Panc1 (cell line): ENCODE measurements around the gene SLC9A3. TPM values are rescaled to one million over a fixed set of nuclear protein-coding genes. Genes with fewer than 3 reads are reported as not detected.

Experiments used
- ATAC-seq: fragments of 200-7000 bp; cut with Tn5 transposase; 2 replicates; pipeline ENCODE4 v1.9.1; 2020; ENCODE audit warnings: mild to moderate bottlenecking, moderate library complexity
- BruUV-seq: library from RNA; stranded (reverse); fragments of 400-500 nt; replicated peaks from 2 replicates; lab custom pipeline; 2021; lab: Mats Ljungman, UMichigan
- CTCF ChIA-PET: fragments of 300-600 bp; sonication (Branson Sonifier 250); formaldehyde crosslinking; loops from one replicate; lab custom pipeline; 2022; ENCODE audit warnings: antibody characterized with exemption; lab: Charles Lee
- POLR2A ChIA-PET: fragments of 300-600 bp; sonication (Branson Sonifier 250); formaldehyde crosslinking; loops from one replicate; lab custom pipeline; 2022; ENCODE audit warnings: antibody characterized with exemption; lab: Charles Lee
- DNase-seq: peaks from one replicate; pipeline ENCODE4 v3.0.0-alpha.2; 2010; ENCODE audit warnings: low read depth, low spot score
- H3K27ac ChIP-seq: 2 replicates; pipeline ENCODE4 v1.5.1; 2011; ENCODE audit warnings: mild to moderate bottlenecking, low read length, inconsistent platforms
- H3K27me3 ChIP-seq: fragments of 200-500 bp; sonication (Bioruptor generic); 2 replicates; pipeline ENCODE4 v1.6.0; 2014; ENCODE audit warnings: low read length, inconsistent platforms; ENCODE audit not compliant: control insufficient read depth, insufficient read depth
- H3K36me3 ChIP-seq: fragments of 200-500 bp; sonication (Bioruptor generic); 2 replicates; pipeline ENCODE4 v1.5.1; 2014; ENCODE audit warnings: inconsistent platforms, mild to moderate bottlenecking, low read length, moderate library complexity; ENCODE audit not compliant: control insufficient read depth, insufficient read depth
- H3K4me1 ChIP-seq: 2 replicates; pipeline ENCODE4 v1.5.1; 2011; ENCODE audit warnings: inconsistent platforms, mild to moderate bottlenecking, low read length, moderate library complexity; ENCODE audit not compliant: control insufficient read depth, insufficient read depth
- H3K4me3 ChIP-seq, 2 experiments: 2 replicates each; pipeline ENCODE4 v1.5.1; 2011 to 2012; ENCODE audit warnings: low read depth in 2 of 2, low read length in 2 of 2, mild to moderate bottlenecking in 2 of 2, inconsistent platforms in 1 of 2, moderate library complexity in 1 of 2
- H3K9me3 ChIP-seq: fragments of 200-500 bp; sonication (Bioruptor generic); 2 replicates; pipeline ENCODE4 v1.5.1; 2014; ENCODE audit warnings: low read depth, mild to moderate bottlenecking, inconsistent platforms, low read length, moderate library complexity; ENCODE audit not compliant: control insufficient read depth, insufficient read depth
- CTCF ChIP-seq: fragments of 450-650 bp; IDR thresholded peaks from 2 replicates; pipeline ENCODE4 v1.5.1; 2017; ENCODE audit warnings: mild to moderate bottlenecking
- POLR2AphosphoS5 ChIP-seq: IDR thresholded peaks from 2 replicates; pipeline ENCODE4 v1.6.1; 2012; ENCODE audit warnings: mild to moderate bottlenecking, low read depth, low read length, moderate library complexity
- REST ChIP-seq, 2 experiments: IDR thresholded peaks; 2 replicates each; pipeline ENCODE4 v1.6.1; 2011 to 2012; ENCODE audit warnings: low read depth in 2 of 2, control low read depth in 1 of 2, low read length in 1 of 2, mild to moderate bottlenecking in 1 of 2, moderate library complexity in 1 of 2; ENCODE audit not compliant: insufficient read depth in 1 of 2
- SIN3A ChIP-seq: IDR thresholded peaks from 2 replicates; pipeline ENCODE4 v1.6.1; 2012; ENCODE audit warnings: low read depth, mild to moderate bottlenecking, low read length, moderate library complexity, borderline replicate concordance; ENCODE audit not compliant: insufficient read depth
- TCF7L2 ChIP-seq: IDR thresholded peaks from 2 replicates; pipeline ENCODE4 v1.6.1; 2011; ENCODE audit warnings: mild to moderate bottlenecking, low read depth, low read length, inconsistent platforms
- in situ Hi-C: cut with HindIII; loops from 2 replicates; pipeline ENCODE4 v1.10.0; 2016; ENCODE audit warnings: low sequenced_read_pairs, low pct_unique_long_range_greater_than_20kb
- intact Hi-C: fragments of 100-400 bp; cut with micrococcal nuclease; formaldehyde crosslinking; loops from one replicate; pipeline ENCODE4 v1.10.0; 2022; ENCODE audit not compliant: unreplicated experiment
- total RNA-seq: library from RNA; stranded (reverse); gene quantifications from one replicate; pipeline ENCODE4 v1.2.1, GENCODE V29; 2021; ENCODE audit not compliant: unreplicated experiment

SLC9A3 gene
- total RNA-seq, 1 experiment from 2014 or later: 2.0 TPM

- no TSS peak for BruUV-seq
- Histone ChIP-seq H3K4me3 (no peak overlapping the region), H3K27ac (no peak overlapping the region), H3K27me3 (no peaks in the 10 kb centered on the region), H3K4me1 (no peaks in the 10 kb centered on the region), H3K9me3 (no peaks in the 10 kb centered on the region), H3K36me3 (peaks cover 7% of the 10 kb centered on the region)
- POLR2A ChIA-PET: no interaction called here
- DNase-seq (no peak), ATAC-seq (no peak)
- CTCF ChIA-PET: no interaction called here
- in situ Hi-C loops: no loop called here
- TF ChIP-seq POLR2AphosphoS5 (no peak), SIN3A (no peak), REST (IDR thresholded peaks at IDR 0.05; ENCODE audit: insufficient read depth in 1 of 2, low read depth in 2 of 2, low read length in 1 of 2) (no peak), CTCF (no peak), TCF7L2 (no peak)
- intact Hi-C loops: no loop called here
Measured at GRCh38 chr5:464446-464842, 59.8 kb downstream of the SLC9A3 start.

GRCh38 chr5:463952-464351 lies 60.3 kb downstream of the SLC9A3 start:
- DNase-seq (no peak), ATAC-seq (no peak)
- H3K27ac ChIP-seq: no peak overlapping the region
- H3K27me3 ChIP-seq: no peaks in the 10 kb centered on the region
- no peaks in the 10 kb centered on the region for H3K9me3 ChIP-seq
- in situ Hi-C loops: no loop called here
- H3K36me3 ChIP-seq: peaks cover 9% of the 10 kb centered on the region
- intact Hi-C loops: no loop called here
- no TSS peak for BruUV-seq
- no peak for TF ChIP-seq SIN3A
- TF ChIP-seq TCF7L2: no peak
- no peak for TF ChIP-seq REST (IDR thresholded peaks at IDR 0.05; ENCODE audit: insufficient read depth in 1 of 2, low read depth in 2 of 2, low read length in 1 of 2)
- no peak for TF ChIP-seq CTCF
- TF ChIP-seq POLR2AphosphoS5: no peak
- CTCF ChIA-PET: no interaction called here
- no peaks in the 10 kb centered on the region for H3K4me1 ChIP-seq
- H3K4me3 ChIP-seq: no peak overlapping the region
- POLR2A ChIA-PET: interaction anchor here (0.6 kb wide), 1 partner anchor 148 kb away, joined by 4 read pairs; no protein-coding TSS in a partner anchor
